GM19099 (cell line): Measurements from ENCODE around the gene CHRNE.

Experiments
- POLR2A ChIP-seq: IDR thresholded peaks from 3 replicates; pipeline ENCODE4 v1.6.1; 2011; ENCODE audit warnings: low read depth; ENCODE audit not compliant: insufficient read length; ENCODE audit errors: extremely low read depth

CHRNE gene

DNA sequence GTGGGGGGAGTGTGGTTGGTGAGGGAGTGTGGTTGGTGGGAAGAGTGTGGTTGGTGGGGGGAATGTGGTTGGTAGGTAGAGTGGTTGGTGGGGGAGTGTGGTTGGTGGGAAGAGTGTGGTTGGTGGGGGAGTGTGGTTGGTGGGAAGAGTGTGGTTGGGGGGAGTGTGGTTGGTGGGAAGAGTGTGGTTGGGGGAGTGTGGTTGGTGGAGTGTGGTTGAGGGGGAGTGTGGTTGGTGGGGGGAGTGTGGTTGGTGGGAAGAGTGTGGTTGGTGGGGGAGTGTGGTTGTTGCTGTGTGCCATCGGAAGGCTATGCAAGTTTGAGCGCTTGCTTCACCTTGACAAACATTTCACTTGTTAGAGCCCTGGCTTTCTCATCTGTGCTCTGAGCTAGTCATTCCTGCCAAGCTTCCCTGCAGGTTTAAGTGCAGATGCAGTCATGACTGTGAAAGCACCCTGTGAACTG, 49.7 kb downstream of the CHRNE start:
- no peak for TF ChIP-seq POLR2A

- TF ChIP-seq POLR2A = no peak
Measured at GRCh38 chr17:4852567-4853207, 50.2 kb downstream of the CHRNE start.

DNA sequence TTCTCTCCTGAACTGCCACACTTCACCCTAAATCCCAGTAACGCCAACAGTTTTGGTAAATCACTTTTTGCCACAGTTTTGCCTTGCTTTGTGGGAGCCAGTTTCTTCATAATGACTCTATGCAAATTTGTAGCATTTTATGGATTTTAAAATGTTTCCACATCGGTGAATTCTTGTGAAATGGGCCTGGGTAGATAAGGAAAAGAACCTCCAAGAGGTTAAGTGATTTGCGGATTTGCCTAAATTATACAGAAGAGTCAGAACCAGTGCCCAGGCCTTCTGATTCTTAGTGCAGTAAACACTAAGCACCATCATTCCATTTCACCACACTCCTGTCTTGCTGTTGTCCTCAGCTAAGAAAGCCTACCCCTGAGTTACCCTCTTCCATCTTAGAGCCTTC, 51.8 kb downstream of the CHRNE start:
- no peak for TF ChIP-seq POLR2A

GRCh38 chr17:4850246-4850645, 52.7 kb downstream of the CHRNE start:
- TF ChIP-seq POLR2A = no peak

DNA sequence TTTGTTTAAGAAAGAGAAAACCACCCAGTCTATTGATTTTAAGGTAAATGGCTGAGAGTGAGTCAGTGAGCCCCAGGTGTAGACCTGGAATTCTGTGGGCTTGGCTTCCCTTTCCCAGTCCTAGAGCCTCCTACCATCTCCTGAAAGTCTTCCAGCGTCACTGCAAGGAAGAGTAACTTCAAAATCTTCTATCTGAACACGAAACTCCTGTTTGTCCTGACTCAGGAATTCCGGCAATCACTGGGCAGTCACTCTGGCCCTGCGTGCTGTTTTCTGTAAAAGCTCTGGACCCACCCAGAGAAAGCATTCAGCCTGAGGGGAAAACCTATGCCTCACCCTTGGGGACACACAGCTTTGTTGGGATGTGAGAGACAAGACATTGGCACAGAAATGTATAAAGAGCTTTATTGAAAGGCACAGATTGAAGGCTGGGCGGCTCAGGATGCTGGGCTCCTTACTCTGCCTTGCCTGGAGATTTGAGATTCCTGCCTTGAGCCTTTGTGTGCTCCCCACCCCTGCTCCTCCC, 53.8 kb downstream of the CHRNE start:
- no peak for TF ChIP-seq POLR2A
